Measurements from ENCODE around the gene ZNF823.

ZNF823 gene

DNA sequence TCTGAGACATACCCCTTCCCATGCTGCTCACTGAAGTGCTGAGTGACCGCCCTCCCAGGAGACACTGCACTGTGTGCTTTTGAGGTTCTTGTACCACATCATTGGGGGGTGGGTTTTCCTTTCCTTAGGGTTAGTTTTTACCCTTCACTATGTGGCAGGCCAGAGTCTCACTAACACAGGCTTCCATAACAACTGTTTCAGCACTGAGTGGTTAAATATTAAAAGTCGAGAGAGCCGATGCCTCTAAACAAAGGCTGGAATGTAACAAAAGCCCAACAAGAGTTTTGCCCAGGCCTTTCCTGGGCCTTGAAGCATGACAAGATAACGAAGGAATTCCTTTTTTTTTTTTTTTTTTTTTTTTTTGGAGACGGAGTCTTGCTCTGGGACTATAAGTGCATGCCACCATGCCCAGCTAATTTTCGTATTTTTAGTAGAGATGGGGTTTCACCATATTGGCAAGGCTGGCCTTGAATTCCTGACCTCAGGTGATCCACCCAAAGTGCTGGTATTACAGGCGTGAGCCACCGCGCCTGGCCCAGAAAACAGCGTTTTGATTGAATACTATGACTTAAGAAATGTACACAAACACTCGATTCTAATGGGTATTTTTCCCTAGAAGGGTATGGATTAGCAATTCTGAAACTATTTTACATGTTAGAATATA lies 46.5 kb downstream of the ZNF823 start:
- Histone ChIP-seq H2BK15ac (ENCODE audit: low read depth, poor library complexity, severe bottlenecking) (no peak overlapping the region), H3K18ac (ENCODE audit: low read depth in 1 of 2, low read length in 2 of 2) (no peak overlapping the region), H2AK5ac (ENCODE audit: low read length, severe bottlenecking) (peak overlapping the region; percentile 78), H3K4me1 (ENCODE audit: control insufficient read depth, insufficient read depth, low read depth, low read length) (peaks cover 7% of the 10 kb centered on the region), H3K27me3 (ENCODE audit: control insufficient read depth in 1 of 2, insufficient read depth in 1 of 2, low read length in 2 of 2) (no peaks in the 10 kb centered on the region), H3K4me3 (ENCODE audit: insufficient read depth in 1 of 2, low read depth in 1 of 2, low read length in 2 of 2) (no peak overlapping the region), H3K4ac (ENCODE audit: low read depth in 1 of 2, low read length in 2 of 2) (no peak overlapping the region), H3K14ac (ENCODE audit: low read length in 2 of 2) (no peak overlapping the region), H2BK120ac (ENCODE audit: low read depth, low read length) (no peak overlapping the region), H2AFZ (ENCODE audit: low read depth, low read length) (no peak overlapping the region), H2BK12ac (ENCODE audit: low read length in 2 of 2) (no peak overlapping the region), H3K79me1 (replicated peaks; ENCODE audit: low read length, poor library complexity, severe bottlenecking) (peaks cover 4% of the 10 kb centered on the region), H2BK5ac (ENCODE audit: low read depth, low read length, poor library complexity, severe bottlenecking) (no peak overlapping the region), H3K27ac (ENCODE audit: low read length, poor library complexity, severe bottlenecking) (peak overlapping the region; percentile 75), H4K8ac (ENCODE audit: low read length) (no peak overlapping the region), H3K9ac (ENCODE audit: low read length) (no peak overlapping the region), H3K23ac (ENCODE audit: low read length in 2 of 2) (no peak overlapping the region), H4K91ac (ENCODE audit: low read length) (no peak overlapping the region), H3K4me2 (ENCODE audit: low read length, poor library complexity, severe bottlenecking) (no peak overlapping the region), H3K9me3 (ENCODE audit: control insufficient read depth, low read length) (peaks cover 7% of the 10 kb centered on the region), H3K36me3 (ENCODE audit: control insufficient read depth in 1 of 2, insufficient read depth in 2 of 2, low read depth in 1 of 2, low read length in 2 of 2) (peaks cover 0 to 5% of the 10 kb centered on the region in 2 experiments)
- DNase-seq: no peak
- WGBS: 90% methylated on average over 9 of the region's 11 CpGs

DNA sequence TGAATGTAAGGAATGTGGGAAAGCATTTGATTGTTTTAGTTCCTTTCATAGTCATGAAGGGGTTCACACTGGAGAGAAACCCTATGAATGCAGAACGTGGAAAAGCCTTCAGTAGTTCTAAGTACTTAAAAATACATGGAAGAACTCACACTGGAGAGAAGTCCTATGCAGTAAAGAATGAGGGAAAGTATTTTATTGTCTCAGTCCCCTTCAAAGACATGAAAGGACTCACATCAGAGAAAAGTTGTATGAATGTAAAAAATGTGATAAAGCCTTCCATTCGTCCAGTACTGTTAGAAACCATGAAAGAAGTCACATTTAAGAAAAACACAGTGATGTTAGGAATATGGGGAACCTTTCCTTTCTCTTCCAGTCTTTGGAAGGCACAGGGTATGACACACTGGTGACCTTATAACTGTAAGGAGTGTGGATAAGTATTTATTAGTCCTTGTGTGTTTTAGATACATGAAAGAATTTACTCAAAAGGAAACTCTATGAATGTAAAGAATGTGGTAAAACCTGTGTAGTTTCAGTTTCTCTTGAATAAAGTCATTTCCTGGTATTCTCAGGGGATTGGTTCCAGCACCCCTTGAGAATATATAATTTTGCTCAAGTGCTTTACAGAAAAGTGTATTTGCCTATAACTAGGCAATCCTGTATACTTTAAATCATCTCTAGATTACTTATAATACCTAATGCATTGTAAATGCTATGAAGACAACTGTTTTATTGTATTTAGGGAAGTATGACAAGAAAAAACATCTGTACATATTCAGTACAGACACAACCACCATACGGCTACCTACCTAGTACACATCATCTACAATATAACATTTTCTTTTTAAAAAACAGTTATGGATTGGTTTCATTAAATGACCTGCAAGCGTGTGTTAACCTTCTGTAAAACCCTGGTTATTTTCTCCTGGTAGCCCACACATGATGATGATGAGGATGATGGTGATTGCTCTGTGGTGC lies 52.8 kb downstream of the ZNF823 start:
- Histone ChIP-seq H3K4ac (ENCODE audit: low read depth in 1 of 2, low read length in 2 of 2) (no peak overlapping the region), H2AFZ (ENCODE audit: low read depth, low read length) (no peak overlapping the region), H2BK120ac (ENCODE audit: low read depth, low read length) (no peak overlapping the region), H3K27ac (ENCODE audit: low read length, poor library complexity, severe bottlenecking) (no peak overlapping the region), H4K8ac (ENCODE audit: low read length) (no peak overlapping the region), H2BK12ac (ENCODE audit: low read length in 2 of 2) (no peak overlapping the region), H3K9ac (ENCODE audit: low read length) (no peak overlapping the region), H3K4me2 (ENCODE audit: low read length, poor library complexity, severe bottlenecking) (no peak overlapping the region), H3K79me1 (replicated peaks; ENCODE audit: low read length, poor library complexity, severe bottlenecking) (peaks cover 5% of the 10 kb centered on the region), H3K18ac (ENCODE audit: low read depth in 1 of 2, low read length in 2 of 2) (no peak overlapping the region), H3K4me1 (ENCODE audit: control insufficient read depth, insufficient read depth, low read depth, low read length) (no peaks in the 10 kb centered on the region), H3K9me3 (ENCODE audit: control insufficient read depth, low read length) (peaks cover 63% of the 10 kb centered on the region), H3K27me3 (ENCODE audit: control insufficient read depth in 1 of 2, insufficient read depth in 1 of 2, low read length in 2 of 2) (no peaks in the 10 kb centered on the region), H3K14ac (ENCODE audit: low read length in 2 of 2) (no peak overlapping the region), H2AK5ac (ENCODE audit: low read length, severe bottlenecking) (no peak overlapping the region), H3K36me3 (ENCODE audit: control insufficient read depth in 1 of 2, insufficient read depth in 2 of 2, low read depth in 1 of 2, low read length in 2 of 2) (peaks cover 0 to 5% of the 10 kb centered on the region in 2 experiments), H2BK5ac (ENCODE audit: low read depth, low read length, poor library complexity, severe bottlenecking) (no peak overlapping the region), H3K4me3 (ENCODE audit: insufficient read depth in 1 of 2, low read depth in 1 of 2, low read length in 2 of 2) (no peak overlapping the region), H4K91ac (ENCODE audit: low read length) (no peak overlapping the region), H3K23ac (ENCODE audit: low read length in 2 of 2) (no peak overlapping the region), H2BK15ac (ENCODE audit: low read depth, poor library complexity, severe bottlenecking) (no peak overlapping the region)
- 88% methylated on average over 3 of the region's 4 CpGs for WGBS
- DNase-seq: no peak

DNA sequence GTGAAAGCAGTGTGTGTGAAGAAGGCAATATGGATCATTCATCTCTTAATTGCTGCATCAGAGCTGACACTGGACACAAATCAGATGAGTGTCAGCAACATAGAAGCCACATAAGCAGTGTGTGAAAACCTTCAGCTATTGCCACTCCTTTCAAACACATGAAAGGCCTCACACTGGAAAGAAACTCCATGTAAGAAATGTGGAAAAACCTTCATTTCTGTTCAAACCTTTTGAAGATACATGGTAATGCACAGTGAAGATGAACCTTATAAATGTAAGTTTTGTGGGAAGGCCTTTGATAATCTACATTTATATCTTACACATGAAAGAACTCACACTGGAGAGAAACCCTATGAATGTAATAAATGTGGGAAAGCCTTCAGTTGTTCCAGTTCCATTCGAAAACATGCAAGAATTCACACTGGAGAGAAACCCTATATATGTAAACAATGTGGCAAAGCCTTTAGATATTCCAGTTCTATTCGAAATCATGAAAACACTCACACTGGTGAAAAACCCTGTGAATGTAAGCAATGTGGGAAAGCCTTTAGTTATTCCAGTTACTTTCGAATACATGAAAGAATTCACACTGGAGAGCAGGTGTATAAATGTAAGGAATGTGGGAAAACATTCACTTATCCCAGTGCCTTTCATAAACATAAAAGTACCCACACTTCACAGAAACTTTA lies 53.6 kb downstream of the ZNF823 start:
- H3K27me3 ChIP-seq (ENCODE audit: control insufficient read depth in 1 of 2, insufficient read depth in 1 of 2, low read length in 2 of 2): no peaks in the 10 kb centered on the region
- H3K4me1 ChIP-seq (ENCODE audit: control insufficient read depth, insufficient read depth, low read depth, low read length): no peaks in the 10 kb centered on the region
- H3K4me2 ChIP-seq (ENCODE audit: low read length, poor library complexity, severe bottlenecking): no peak overlapping the region
- peaks cover 72% of the 10 kb centered on the region for H3K9me3 ChIP-seq (ENCODE audit: control insufficient read depth, low read length)
- 80% methylated on average over 1 of the region's 3 CpGs for WGBS
- no peak for DNase-seq
- no peak overlapping the region for H3K4me3 ChIP-seq (ENCODE audit: insufficient read depth in 1 of 2, low read depth in 1 of 2, low read length in 2 of 2)
- H3K4ac ChIP-seq (ENCODE audit: low read depth in 1 of 2, low read length in 2 of 2): peak overlapping the region in 1 of 2 experiments; percentile 15
- peaks cover 0 to 5% of the 10 kb centered on the region in 2 experiments for H3K36me3 ChIP-seq (ENCODE audit: control insufficient read depth in 1 of 2, insufficient read depth in 2 of 2, low read depth in 1 of 2, low read length in 2 of 2)
- H3K18ac ChIP-seq (ENCODE audit: low read depth in 1 of 2, low read length in 2 of 2): no peak overlapping the region
- H4K8ac ChIP-seq (ENCODE audit: low read length): no peak overlapping the region
- H2BK12ac ChIP-seq (ENCODE audit: low read length in 2 of 2): no peak overlapping the region
- no peak overlapping the region for H3K9ac ChIP-seq (ENCODE audit: low read length)
- no peak overlapping the region for H2BK15ac ChIP-seq (ENCODE audit: low read depth, poor library complexity, severe bottlenecking)
- H3K79me1 ChIP-seq (replicated peaks; ENCODE audit: low read length, poor library complexity, severe bottlenecking): peaks cover 5% of the 10 kb centered on the region
- no peak overlapping the region for H4K91ac ChIP-seq (ENCODE audit: low read length)
- no peak overlapping the region for H3K14ac ChIP-seq (ENCODE audit: low read length in 2 of 2)
- H3K23ac ChIP-seq (ENCODE audit: low read length in 2 of 2): no peak overlapping the region
- no peak overlapping the region for H2AK5ac ChIP-seq (ENCODE audit: low read length, severe bottlenecking)
- no peak overlapping the region for H2BK120ac ChIP-seq (ENCODE audit: low read depth, low read length)
- H2BK5ac ChIP-seq (ENCODE audit: low read depth, low read length, poor library complexity, severe bottlenecking): no peak overlapping the region
- H3K27ac ChIP-seq (ENCODE audit: low read length, poor library complexity, severe bottlenecking): no peak overlapping the region
- H2AFZ ChIP-seq (ENCODE audit: low read depth, low read length): no peak overlapping the region

All from mesenchymal stem cell (in vitro differentiated cells and primary cell).